Measurements from ENCODE around the gene PKHD1.

Gene PKHD1

GRCh38 chr6:51660767-51661166 lies 426.6 kb downstream of the PKHD1 start:
- DNase-seq, result no peak

- DNase-seq, result no peak
Measured at GRCh38 chr6:51657491-51657890, 429.9 kb downstream of the PKHD1 start.

- no peak for DNase-seq
Measured at GRCh38 chr6:51655517-51655916, 431.9 kb downstream of the PKHD1 start.

GRCh38 chr6:51654647-51655046 lies 432.8 kb downstream of the PKHD1 start:
- DNase-seq, result no peak

GRCh38 chr6:51651132-51651817 lies 436.1 kb downstream of the PKHD1 start:
- DNase-seq, result no peak

- DNase-seq, result no peak
Measured at GRCh38 chr6:51648774-51649173, 438.6 kb downstream of the PKHD1 start.

GRCh38 chr6:51648236-51648635 lies 439.2 kb downstream of the PKHD1 start:
- no peak for DNase-seq

GRCh38 chr6:51644426-51644825 lies 443.0 kb downstream of the PKHD1 start:
- no peak for DNase-seq

- DNase-seq, result no peak
Measured at GRCh38 chr6:51640021-51640420, 447.4 kb downstream of the PKHD1 start.

GRCh38 chr6:51633424-51633823 lies 454.0 kb downstream of the PKHD1 start:
- DNase-seq, result no peak

- no peak for DNase-seq
Measured at GRCh38 chr6:51630011-51630410, 457.4 kb downstream of the PKHD1 start.

GRCh38 chr6:51626391-51626790 lies 461.0 kb downstream of the PKHD1 start:
- no peak for DNase-seq

- DNase-seq, result no peak
Measured at GRCh38 chr6:51625566-51625965, 461.8 kb downstream of the PKHD1 start.

- DNase-seq, result no peak
Measured at GRCh38 chr6:51620971-51621370, 466.4 kb downstream of the PKHD1 start.

GRCh38 chr6:51619042-51619799 lies 468.2 kb downstream of the PKHD1 start:
- DNase-seq, result no peak

GRCh38 chr6:51618563-51618962 lies 468.9 kb downstream of the PKHD1 start:
- DNase-seq, result no peak

GRCh38 chr6:51617751-51618150 lies 469.7 kb downstream of the PKHD1 start:
- no peak for DNase-seq

- no peak for DNase-seq
Measured at GRCh38 chr6:51616243-51616642, 471.2 kb downstream of the PKHD1 start.

- DNase-seq, result no peak
Measured at GRCh38 chr6:51614725-51615124, 472.7 kb downstream of the PKHD1 start.

GRCh38 chr6:51613558-51613957 lies 473.9 kb downstream of the PKHD1 start:
- DNase-seq, result no peak

GRCh38 chr6:51608932-51609331 lies 478.5 kb downstream of the PKHD1 start:
- no peak for DNase-seq

- DNase-seq, result no peak
Measured at GRCh38 chr6:51608383-51608782, 479.0 kb downstream of the PKHD1 start.

GRCh38 chr6:51600514-51600913 lies 486.9 kb downstream of the PKHD1 start:
- DNase-seq, result no peak

- no peak for DNase-seq
Measured at GRCh38 chr6:51598171-51598570, 489.2 kb downstream of the PKHD1 start.

- no peak for DNase-seq
Measured at GRCh38 chr6:51594981-51595380, 492.4 kb downstream of the PKHD1 start.
